Medulla oblongata (tissue), 1 donor: ENCODE data around the gene C10orf105.
A peak's percentile ranks its signal among the peaks of the same experiment; 100 is the strongest.

Experiments used
- DNase-seq: peaks from one replicate; pipeline ENCODE4 v3.0.0-alpha.2; 2015; ENCODE audit errors: extremely low spot score

C10orf105 gene, protein sequence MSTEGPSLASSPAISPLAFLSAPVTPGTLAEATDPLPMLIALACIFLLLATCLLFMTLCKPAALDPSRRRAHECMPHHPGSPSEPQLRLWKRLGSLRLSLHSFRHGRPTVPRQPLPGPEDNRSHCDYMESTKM

GRCh38 chr10:71719464-71720201 lies at the start of gene C10orf105:
TSS of gene C10orf105 (minus strand) at chr10:71719778. CDS start at chr10:71716337, 3,441 bp downstream.
- DNase-seq = peak; percentile 63

- no peak for DNase-seq
Measured at GRCh38 chr10:71767420-71768035, 48.0 kb upstream of the C10orf105 start.

GRCh38 chr10:71766717-71767419 lies 47.3 kb upstream of the C10orf105 start:
- DNase-seq = no peak

- DNase-seq = no peak
Measured at GRCh38 chr10:71765906-71766716, 46.5 kb upstream of the C10orf105 start.

DNA sequence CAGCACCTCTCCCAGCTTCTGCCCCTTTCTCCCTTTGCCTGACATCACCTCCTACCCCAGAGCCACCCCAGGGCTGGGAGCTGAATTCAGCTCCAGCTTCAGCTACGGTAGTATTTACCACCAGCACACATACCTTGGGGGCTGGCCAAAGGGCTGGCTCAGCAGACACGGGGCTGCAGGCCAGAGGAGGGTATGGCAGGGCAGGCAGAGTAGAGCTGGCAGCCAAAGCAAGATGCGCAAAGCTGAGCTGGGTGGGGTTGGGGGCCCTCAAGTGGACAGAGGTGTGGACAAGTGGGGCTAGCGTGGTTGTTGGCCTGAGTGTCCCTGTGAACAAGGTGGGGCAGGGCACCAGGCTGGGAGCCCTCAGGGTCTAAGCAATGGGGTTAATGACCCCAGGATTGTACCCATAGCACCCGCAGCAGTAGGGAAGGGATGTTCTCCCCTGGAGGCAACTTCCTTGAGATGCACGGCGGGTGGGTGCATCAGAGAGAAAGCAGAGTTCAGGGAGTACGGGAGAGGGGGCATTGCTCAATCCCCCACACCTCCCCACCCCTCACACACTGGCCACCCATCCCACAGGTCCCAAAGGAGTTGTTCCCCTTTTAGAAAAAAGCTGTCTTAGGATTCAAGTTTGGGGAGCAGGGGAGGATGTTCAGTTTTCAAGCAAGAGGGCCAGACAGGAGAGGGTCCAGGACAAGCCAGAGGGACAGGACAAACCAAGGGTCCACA lies 45.8 kb upstream of the C10orf105 start:
- DNase-seq = no peak

- no peak for DNase-seq
Measured at GRCh38 chr10:71763352-71764127, 44.0 kb upstream of the C10orf105 start.

- no peak for DNase-seq
Measured at GRCh38 chr10:71762324-71762723, 42.7 kb upstream of the C10orf105 start.

GRCh38 chr10:71761541-71762113 lies 42.0 kb upstream of the C10orf105 start:
- DNase-seq = no peak

GRCh38 chr10:71761105-71761511 lies 41.5 kb upstream of the C10orf105 start:
- DNase-seq = no peak

DNA sequence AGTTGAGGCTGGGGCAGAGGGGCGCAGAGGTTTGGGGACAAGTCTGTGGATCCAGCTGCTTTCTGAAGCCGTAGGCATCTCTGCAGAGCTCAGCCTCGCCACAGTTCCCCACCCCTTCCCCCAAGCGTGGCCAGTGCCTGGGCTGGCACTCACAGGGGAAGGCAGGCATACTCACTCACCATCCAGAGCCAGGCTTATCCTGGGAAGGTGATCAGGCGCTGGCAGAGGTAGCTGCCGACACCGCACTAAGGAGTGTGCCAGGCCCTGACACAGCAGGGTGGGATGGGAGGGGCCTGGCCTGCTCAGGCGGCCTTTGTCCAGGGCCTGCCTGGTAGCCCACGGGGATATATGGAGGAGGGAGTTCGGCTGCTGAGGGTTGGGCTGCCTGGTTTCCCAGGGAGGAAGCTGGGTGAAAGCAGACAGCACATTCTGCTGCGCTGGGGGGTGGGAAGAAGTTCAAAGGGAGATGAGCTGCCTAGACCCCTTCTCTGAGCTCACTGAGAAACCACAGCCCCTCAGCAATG lies 37.9 kb upstream of the C10orf105 start:
- DNase-seq = peak; percentile 60

DNA sequence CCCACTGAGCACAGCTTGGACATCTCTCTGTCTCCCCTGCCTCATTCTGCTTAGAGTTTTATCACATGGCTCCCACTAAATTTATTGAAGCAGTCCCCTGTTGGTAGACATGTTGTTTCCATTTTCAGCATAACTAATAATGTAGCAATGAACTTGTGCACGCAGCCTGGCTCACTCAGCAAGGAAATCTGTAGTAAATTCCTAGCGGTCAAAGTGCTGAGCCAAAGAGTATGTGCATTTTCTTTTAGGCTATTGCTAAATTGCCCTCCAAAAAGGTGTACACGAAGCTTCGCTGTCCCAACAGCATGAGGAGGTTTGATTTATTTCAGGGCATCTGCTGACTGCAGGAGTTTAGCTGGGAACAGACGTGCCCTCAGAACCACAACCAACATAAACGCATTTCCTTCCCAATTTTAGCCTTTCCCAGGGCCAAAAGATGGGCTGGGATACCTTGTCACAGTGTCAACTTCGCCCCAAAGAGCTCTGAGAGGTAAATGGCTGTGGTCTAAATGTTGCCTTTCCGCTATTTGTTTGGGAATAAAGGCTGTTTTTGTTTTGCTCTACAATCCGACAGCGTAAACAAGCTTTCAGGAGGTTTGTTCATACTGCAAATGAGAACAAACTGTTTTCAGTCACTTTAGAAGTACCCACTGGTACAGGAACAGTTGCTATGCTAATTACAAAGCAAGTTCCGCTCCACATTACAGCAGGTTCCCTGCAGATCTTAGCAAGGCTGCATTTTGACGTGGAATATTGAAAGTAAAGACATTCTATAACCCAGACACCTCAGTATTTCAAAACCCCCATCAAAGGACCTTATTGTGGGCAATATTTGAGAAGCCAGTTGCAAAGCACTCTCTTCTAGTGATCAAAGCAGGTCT lies 37.0 kb upstream of the C10orf105 start:
- DNase-seq = peak; percentile 69

DNA sequence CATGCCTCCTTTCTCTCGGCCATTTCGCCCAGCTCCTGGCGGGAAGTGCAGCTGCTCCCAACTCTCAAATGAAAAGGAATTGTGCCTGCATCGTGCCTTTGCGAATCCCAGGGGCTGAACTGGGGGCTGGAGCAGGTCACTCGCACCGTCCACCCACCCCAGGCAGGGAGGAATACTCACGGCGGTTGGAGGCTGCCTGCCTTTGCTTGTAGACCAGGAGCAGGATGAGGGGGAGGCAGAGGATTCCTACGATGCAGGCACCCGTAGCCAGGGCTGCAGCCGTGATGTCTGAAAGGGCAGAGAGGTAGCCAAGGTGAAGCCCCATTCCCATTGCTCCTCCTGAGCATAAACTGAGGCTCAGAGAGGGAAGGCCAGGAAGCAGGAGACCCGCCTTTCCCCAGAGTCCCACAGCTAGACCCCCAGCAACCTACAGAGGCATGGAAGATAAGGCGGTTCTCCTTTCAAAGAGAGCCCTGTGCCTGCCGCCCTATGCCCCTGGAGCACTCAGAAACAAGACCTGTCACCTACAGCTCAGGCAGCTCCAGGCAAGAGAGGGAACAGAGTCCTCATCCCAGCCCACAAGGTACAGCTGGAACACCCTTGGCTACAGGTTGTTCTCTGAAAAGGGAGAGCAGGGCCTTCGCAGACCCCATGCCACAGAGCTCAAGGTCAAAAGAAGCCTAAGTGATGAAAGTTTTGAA lies 35.8 kb upstream of the C10orf105 start:
- no peak for DNase-seq

DNA sequence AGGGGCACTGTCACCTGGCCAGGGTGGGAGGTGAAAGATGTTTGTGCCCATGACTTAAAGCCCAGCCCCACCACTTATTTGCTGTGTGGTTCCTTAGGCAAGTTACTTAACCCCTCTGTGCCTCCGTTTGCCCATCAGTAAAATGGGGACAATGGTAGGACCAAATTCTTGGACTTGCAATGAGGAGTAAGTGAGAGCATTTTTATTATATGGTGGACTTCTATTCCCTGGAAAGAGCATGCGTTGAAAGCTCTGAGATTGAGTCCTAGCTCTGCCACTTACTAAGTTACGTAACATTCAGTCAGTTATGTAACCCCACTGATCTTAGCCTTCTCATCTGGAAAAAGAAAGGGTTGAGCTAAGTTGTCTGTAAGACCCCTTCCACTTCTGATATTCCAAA lies 35.0 kb upstream of the C10orf105 start:
- no peak for DNase-seq

- no peak for DNase-seq
Measured at GRCh38 chr10:71753960-71754505, 34.5 kb upstream of the C10orf105 start.

DNA sequence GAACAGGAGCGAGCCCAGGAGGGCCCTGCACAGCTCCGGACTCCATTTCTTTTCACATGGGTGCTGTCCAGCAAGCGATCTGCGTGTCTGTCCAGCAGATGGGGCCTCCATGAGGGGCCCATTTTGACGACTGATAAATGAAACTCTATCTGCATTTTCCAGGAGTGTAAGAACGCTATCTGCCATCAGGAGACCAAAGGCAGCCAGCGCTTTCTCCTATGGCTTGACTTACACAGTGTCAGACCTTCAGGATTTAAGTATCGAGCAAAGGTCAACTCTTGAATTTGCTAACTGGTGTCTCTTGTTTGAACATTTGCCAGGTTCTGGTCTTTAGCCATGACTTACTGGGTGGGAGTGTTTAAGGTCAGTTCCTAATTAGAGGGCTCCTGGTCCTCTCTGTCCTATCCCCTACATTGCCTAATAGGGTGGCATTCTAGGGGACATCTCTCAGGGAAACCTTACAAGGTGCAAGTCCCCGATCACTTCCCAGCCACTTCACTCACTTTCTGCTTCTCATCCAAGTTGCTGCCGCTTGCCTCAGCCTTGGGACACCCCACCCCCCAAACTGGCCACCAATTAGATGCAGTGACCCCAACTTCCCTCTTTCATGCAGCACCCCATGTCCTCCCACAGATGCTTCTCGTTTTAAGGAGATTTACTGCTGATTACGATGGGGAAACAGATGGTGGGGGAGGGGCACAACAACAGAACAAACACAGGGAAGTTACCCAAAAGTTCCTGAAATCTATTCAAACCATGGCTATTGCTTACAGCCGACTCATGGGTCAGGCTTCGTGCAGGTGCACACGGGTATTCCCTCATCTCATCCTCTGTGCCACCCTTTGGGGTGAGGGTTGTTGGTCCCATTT lies 33.7 kb upstream of the C10orf105 start:
- DNase-seq = peak; percentile 84

DNA sequence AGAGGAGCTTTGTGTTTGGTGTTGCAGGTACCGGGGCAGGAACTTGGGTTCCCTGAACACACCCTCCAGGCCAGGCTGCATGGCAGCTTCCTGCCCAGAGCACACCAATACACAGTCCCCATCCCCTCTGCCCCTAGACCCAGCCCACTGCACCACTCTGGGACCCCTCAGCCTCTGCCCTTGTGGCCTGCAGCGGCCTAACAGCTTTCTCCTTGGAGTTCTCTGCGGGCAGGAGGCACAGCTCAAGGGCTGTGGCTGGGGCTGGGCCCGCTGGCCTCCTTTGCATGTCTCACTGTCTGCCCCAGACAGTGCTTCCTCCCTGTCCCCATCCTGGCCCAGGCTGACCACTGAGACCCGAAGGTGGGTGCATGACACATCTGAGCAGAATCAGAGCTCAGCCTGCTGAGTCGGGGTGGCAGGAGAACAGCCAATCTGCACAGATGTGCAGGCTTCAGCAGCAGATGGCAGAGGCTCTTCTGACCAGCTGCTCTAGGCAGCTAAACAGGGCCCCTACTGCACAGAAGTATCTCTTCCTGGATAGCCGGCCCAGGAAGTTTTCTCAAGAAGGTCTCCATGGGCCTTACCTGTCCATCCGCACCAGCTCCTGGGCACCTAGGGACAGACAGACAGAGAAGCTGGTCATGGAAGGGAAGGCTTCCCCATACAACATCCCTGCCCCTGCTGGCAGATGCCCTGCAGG lies 33.0 kb upstream of the C10orf105 start:
- DNase-seq = no peak
